Measurements from ENCODE around the gene MAGED4.
"Not testable (repeated sequence)": the region's sequence is repeated elsewhere in the genome, so short reads cannot be mapped to it uniquely, and the experiment has no call there.

MAGED4 gene, protein sequence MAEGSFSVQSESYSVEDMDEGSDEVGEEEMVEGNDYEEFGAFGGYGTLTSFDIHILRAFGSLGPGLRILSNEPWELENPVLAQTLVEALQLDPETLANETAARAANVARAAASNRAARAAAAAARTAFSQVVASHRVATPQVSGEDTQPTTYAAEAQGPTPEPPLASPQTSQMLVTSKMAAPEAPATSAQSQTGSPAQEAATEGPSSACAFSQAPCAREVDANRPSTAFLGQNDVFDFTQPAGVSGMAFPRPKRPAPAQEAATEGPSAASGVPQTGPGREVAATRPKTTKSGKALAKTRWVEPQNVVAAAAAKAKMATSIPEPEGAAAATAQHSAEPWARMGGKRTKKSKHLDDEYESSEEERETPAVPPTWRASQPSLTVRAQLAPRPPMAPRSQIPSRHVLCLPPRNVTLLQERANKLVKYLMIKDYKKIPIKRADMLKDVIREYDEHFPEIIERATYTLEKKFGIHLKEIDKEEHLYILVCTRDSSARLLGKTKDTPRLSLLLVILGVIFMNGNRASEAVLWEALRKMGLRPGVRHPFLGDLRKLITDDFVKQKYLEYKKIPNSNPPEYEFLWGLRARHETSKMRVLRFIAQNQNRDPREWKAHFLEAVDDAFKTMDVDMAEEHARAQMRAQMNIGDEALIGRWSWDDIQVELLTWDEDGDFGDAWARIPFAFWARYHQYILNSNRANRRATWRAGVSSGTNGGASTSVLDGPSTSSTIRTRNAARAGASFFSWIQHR

DNA sequence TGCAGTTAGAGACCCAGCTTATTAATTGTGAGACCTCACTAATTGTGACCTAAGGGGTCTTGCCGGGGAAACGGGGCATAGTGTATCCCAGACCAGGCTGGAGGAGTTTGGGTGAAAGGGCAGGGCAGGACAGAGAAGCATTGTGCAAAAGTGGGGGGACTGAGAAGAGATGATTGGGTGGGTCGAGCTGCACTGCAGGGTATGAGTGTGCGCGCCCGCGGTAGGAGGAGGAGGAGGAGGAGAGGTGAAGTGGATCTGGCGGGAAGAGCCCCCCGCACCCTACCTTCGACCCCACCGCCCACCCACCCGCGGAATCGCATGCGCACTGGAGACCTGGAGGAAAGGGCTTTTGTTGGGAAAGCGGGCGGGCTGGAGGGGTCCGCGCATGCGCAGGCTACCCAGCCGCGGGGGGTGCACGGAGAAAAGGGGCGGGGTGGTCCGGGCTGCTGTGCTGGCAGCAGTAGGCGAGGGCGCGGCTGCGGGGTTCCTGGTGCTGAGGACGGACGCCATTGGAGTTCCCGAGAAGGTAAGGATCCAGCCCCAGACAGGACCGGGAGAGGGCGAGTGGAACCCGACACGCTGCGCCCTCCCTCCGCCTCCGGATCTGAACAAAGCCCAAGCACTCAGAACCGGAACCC, at the start of gene MAGED4:
TSS of gene MAGED4 (plus strand) at position 449 of the 638 bp plus-strand sequence. CDS start 1,035 bp downstream, outside the sequence.
- not testable (repeated sequence) for DNase-seq (ENCODE audit: low read depth)

DNA sequence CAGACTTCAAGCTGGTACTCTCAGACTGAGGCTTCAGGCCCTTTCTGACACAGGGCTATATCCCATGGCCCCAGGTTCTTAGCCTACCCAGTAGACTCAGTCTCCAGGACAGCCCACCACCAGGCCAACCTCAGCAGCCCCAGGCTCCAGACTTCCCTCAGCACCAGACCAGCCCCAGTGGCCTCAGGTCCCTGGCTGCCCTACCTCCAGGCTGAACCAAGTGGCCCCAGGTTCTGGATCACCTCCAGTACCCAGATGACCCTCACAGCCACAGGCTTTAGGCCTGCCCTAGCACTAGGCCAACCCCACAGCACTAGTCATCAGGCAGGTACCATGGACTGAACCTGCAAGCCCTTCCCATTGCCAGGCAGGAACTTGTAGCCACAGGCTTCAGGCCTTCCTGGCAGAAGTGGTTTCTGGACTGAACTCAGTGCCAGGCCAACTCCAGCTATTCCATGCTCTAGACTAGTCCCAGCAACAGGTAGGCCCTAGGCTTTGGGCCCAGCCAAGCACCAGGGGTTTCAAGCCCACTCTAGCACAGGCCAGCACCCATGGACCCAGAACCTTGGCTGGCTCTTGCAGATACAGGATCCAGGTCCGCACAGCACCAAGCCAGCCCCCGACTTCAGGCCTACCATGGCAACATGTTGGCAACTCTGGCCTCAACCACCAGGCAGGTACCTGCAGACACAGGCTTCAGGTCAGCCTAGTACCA, 45.7 kb upstream of the MAGED4 start:
- no peak for DNase-seq (ENCODE audit: low read depth)

DNA sequence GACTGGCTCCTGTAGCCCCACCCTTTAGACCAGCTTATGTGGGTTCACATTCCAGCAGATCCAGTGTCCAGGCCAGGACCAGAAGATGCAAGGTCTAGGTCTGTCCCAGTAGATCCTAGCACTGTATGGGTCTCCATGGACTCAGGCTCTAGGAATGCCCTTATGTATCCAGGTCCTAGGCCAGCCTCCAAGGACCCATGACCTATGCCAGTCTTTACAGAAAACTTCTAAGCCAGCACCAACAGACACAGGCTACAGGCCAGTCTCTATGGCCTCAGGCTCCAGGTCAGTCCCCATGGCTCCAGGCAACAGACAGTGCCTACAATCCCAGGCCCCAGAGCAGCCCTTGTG, 45.2 kb upstream of the MAGED4 start:
- no peak for DNase-seq (ENCODE audit: low read depth)

DNA sequence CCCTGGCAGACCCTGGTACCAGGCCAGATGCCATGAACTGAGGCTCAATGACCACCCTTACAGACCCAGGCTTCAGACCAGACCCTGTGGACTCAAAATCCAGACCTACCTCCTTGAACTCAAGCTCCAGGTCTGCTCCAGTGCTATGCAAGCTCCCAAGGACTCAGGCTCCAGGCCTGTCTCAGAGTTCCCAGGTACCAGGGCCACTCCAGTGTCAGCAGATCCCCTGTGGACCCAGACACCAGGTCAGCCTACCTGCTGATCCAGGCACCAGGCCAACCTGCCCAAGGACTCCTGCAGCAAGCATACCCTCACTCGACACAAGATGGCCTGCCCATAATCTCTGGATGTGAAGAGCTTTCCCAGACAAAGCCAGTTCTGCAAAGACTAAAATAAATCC, 44.7 kb upstream of the MAGED4 start:
- DNase-seq (ENCODE audit: low read depth), result no peak

DNA sequence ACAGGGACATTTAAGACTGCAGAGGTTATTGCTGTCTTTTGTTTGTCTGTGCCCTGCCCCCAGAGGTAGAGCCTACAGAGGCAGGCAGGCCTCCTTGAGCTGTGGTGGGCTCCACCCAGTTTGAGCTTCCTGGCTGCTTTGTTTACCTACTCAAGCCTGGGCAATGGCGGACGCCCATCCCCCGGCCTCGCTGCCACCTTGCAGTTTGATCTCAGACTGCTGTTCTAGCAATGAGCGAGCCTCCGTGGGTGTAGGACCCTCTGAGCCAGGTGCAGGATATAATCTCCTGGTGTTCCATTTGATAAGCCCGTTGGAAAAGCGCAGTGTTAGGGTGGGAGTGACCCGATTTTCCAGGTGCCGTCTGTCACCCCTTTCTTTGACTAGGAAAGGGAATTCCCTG, 34.0 kb upstream of the MAGED4 start:
- not testable (repeated sequence) for DNase-seq (ENCODE audit: low read depth)

DNA sequence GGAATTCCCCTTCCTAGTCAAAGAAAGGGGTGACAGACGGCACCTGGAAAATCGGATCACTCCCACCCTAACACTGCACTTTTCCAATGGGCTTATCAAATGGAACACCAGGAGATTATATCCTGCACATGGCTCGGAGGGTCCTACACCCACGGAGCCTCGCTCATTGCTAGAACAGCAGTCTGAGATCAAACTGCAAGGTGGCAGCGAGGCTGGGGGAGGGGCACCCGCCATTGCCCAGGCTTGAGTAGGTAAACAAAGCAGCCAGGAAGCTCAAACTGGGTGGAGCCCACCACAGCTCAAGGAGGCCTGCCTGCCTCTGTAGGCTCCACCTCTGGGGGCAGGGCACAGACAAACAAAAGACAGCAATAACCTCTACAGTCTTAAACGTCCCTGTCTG, 24.5 kb upstream of the MAGED4 start:
- DNase-seq (ENCODE audit: low read depth), result not testable (repeated sequence)

DNA sequence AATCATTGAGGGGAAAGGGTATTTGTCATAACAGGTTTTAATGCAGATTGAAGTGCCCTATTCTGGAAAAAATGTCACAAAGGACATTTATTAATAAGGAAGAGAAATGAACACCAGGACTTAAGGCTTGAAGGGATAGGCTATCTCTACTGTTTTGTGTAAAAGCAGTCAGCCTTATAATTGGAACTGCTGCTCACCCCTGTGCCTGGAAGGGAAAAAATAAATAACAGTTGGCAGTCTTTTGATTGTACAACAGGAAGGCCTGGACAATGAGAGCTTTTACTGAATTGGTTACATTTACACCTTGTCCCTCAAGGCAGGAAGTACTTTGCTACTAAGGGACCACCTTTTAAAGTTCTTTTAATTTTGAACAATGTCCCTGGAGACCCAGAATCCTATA, 17.8 kb upstream of the MAGED4 start:
- DNase-seq (ENCODE audit: low read depth), result no peak

DNA sequence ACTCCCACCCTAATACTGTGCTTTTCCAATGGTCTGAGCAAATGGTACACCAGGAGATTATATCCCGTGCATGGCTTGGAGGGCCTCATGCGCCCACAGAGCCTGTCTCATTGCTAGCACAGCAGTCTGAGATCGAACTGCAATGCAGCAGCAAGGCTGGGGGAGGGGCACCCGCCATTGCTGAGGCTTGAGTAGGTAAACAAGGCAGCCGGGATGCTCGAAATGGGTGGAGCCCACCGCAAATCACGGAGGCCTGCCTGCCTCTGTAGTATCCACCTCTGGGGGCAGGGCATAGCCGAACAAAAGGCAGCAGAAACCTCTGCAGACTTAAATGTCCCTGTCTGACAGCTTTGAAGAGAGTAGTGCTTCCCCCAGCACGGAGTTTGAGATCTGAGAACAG, 13.6 kb upstream of the MAGED4 start:
- DNase-seq (ENCODE audit: low read depth), result not testable (repeated sequence)

DNA sequence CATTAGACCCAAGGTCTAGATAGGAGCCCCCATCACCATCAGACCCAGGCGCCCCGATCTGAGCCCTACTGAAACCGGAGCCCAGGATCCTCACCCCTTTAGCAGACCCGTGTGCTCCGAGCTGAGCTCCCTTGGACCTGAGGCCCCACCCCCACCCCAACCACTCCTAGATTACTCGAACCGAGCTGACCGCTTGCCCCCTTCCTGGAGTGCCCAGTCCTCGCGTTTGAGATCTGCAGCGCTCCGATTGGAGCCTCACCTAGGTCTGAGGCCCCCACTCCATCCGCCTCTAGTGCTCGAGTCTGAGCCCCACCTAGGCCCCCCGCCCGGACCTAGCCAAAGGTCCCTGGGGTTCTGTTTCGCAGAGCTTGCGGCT, 378 bp downstream of the MAGED4 start:
- DNase-seq (ENCODE audit: low read depth), result not testable (repeated sequence)

GRCh38 chrX:52211405-52211804, 26.7 kb downstream of the MAGED4 start:
- not testable (repeated sequence) for DNase-seq (ENCODE audit: low read depth)

DNA sequence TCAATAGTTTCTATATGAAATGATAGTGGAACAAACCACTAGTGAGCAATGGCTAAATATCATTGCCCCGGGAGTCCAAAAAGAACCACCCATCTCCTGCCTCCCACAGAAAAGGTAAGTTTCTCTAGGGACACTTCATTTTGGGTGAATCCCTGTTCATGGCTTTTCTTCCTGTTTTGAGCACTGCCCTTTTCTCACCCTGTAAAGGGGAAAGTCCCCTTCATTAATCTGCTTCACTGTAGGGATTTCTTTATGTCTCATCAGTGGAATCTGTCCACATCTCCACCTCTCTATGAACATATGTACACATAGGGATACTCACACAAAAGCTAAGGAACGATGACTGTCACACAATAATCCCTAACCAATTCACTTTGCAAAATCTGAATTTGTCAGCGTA, 28.6 kb downstream of the MAGED4 start:
- DNase-seq (ENCODE audit: low read depth), result no peak

DNA sequence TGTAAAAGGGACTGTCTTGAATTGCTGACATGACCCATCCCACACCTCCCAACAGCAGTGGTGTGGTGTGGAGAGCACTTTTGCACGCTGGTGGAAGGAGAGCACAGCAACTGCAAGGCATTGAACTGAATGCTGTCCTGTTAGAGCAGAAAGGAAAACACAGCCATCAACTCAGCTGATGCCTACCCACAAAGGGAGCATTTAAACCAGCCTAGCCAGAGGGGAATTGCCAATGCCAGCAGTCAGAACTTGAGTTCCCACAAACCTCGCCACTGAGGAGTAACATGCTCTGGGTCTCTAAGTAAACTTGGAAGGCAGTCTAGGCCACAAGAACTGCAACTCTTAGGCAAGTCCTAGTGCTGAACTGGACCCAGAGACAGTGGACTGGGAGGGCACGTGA, 31.9 kb downstream of the MAGED4 start:
- no peak for DNase-seq (ENCODE audit: low read depth)

- DNase-seq (ENCODE audit: low read depth), result no peak
Measured at GRCh38 chrX:52217494-52218160, 32.9 kb downstream of the MAGED4 start.

DNA sequence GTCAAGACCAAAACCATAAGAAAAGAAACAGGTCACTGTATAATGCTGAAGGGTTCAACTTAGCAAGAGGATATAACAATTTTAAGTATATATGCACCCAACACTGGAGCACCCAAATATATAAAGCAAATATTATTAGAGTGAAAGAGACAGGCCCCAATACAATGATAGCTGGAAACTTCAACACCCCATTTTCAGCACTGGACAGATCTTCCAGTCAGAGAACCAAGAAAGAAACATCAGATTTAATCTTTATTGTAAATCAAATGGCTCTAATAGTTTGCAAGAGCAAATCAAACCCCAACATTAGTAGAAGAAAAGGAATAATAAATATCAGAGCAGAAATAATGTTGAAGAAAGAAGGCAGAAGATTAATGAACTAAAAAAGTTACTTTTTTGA, 36.2 kb downstream of the MAGED4 start:
- no peak for DNase-seq (ENCODE audit: low read depth)

All from HS-5 (cell line).